WTC11 (cell line): Measurements from ENCODE around the gene GOLGB1. TPM values are rescaled to one million over a fixed set of nuclear protein-coding genes. Genes with fewer than 3 reads are reported as not detected.
A peak's percentile ranks its signal among the peaks of the same experiment; 100 is the strongest.

ENCODE experiments used
- ATAC-seq: fragments of 200-7000 bp; cut with Tn5 transposase; 2 replicates; pipeline ENCODE4 v1.10.0; 2021; ENCODE audit warnings: mild to moderate bottlenecking, moderate library complexity
- Bru-seq: library from RNA; stranded (reverse); fragments of 400-500 nt; gene quantifications from one replicate; lab custom pipeline; 2021; lab: Mats Ljungman, UMichigan
- CTCF ChIA-PET: fragments of 300-600 bp; sonication (Branson Sonifier 250); formaldehyde crosslinking; loops from one replicate; lab custom pipeline; 2021; ENCODE audit warnings: antibody characterized with exemption; lab: Charles Lee
- POLR2A ChIA-PET: fragments of 350-600 bp; sonication (Branson Sonifier 250); formaldehyde crosslinking; loops from one replicate; lab custom pipeline; 2021; ENCODE audit warnings: antibody characterized with exemption; lab: Charles Lee
- DNase-seq: peaks from one replicate; pipeline ENCODE4 v3.0.0; 2021; ENCODE audit warnings: low spot score
- H3K27ac Mint-ChIP-seq: 2 replicates; pipeline ENCODE4 v1.8.0; 2021; ENCODE audit warnings: mixed read lengths
- H3K27me3 Mint-ChIP-seq: 2 replicates; pipeline ENCODE4 v1.8.0; 2021; ENCODE audit warnings: low read depth, mild to moderate bottlenecking, moderate library complexity, mixed read lengths
- H3K36me3 Mint-ChIP-seq: 2 replicates; pipeline ENCODE4 v1.8.0; 2021; ENCODE audit warnings: mixed read lengths
- H3K4me1 Mint-ChIP-seq: 2 replicates; pipeline ENCODE4 v1.8.0; 2022; ENCODE audit warnings: mixed read lengths
- H3K4me3 Mint-ChIP-seq: 2 replicates; pipeline ENCODE4 v1.8.0; 2021; ENCODE audit warnings: mild to moderate bottlenecking, moderate library complexity, mixed read lengths
- H3K9me3 Mint-ChIP-seq: 2 replicates; pipeline ENCODE4 v1.8.0; 2021; ENCODE audit warnings: mixed read lengths
- ATF6 ChIP-seq: sonication (generic); formaldehyde crosslinking; IDR thresholded peaks from 2 replicates; pipeline ENCODE4 v1.8.1; 2023; ENCODE audit warnings: mild to moderate bottlenecking, missing genetic modification reagents
- CDX4 ChIP-seq: fragments of 250-450 bp; sonication (Bioruptor Pico); IDR thresholded peaks from 2 replicates; pipeline ENCODE4 v1.9.0; 2021; ENCODE audit warnings: moderate library complexity, mild to moderate bottlenecking, inconsistent platforms, borderline replicate concordance
- CREB1 ChIP-seq: sonication (generic); formaldehyde crosslinking; IDR thresholded peaks from 2 replicates; pipeline ENCODE4 v1.8.0; 2023; ENCODE audit warnings: mild to moderate bottlenecking, missing genetic modification reagents
- CREM ChIP-seq: sonication (generic); formaldehyde crosslinking; IDR thresholded peaks from 2 replicates; pipeline ENCODE4 v1.8.1; 2022; ENCODE audit warnings: mild to moderate bottlenecking, missing genetic modification reagents, moderate library complexity
- E2F5 ChIP-seq: sonication (generic); formaldehyde crosslinking; IDR thresholded peaks from 2 replicates; pipeline ENCODE4 v1.8.1; 2022; ENCODE audit warnings: mild to moderate bottlenecking, moderate library complexity, missing genetic modification reagents
- GTF2I ChIP-seq: fragments of 250-450 bp; sonication (Bioruptor Pico); conservative IDR thresholded peaks from 2 replicates; pipeline ENCODE4 v1.4.0; 2021; ENCODE audit warnings: mild to moderate bottlenecking
- HMGA2 ChIP-seq: fragments of 250-450 bp; sonication (Bioruptor Pico); IDR thresholded peaks from 2 replicates; pipeline ENCODE4 v1.4.0; 2021; ENCODE audit warnings: mild to moderate bottlenecking, moderate library complexity
- HMGXB4 ChIP-seq: sonication (generic); formaldehyde crosslinking; IDR thresholded peaks from 2 replicates; pipeline ENCODE4 v1.8.1; 2023; ENCODE audit warnings: mild to moderate bottlenecking, moderate library complexity, missing genetic modification reagents
- IRF2 ChIP-seq: sonication (generic); formaldehyde crosslinking; IDR thresholded peaks from 2 replicates; pipeline ENCODE4 v1.8.0; 2022; ENCODE audit warnings: low read depth, missing genetic modification reagents, borderline replicate concordance
- JAZF1 ChIP-seq: fragments of 250-450 bp; sonication (Bioruptor Pico); IDR thresholded peaks from 2 replicates; pipeline ENCODE4 v1.9.0; 2021; ENCODE audit warnings: moderate library complexity, mild to moderate bottlenecking, inconsistent platforms
- JUN ChIP-seq: sonication (generic); formaldehyde crosslinking; IDR thresholded peaks from 2 replicates; pipeline ENCODE4 v1.8.0; 2023; ENCODE audit warnings: mild to moderate bottlenecking, missing genetic modification reagents
- MAX ChIP-seq: sonication (generic); formaldehyde crosslinking; IDR thresholded peaks from 2 replicates; pipeline ENCODE4 v1.8.0; 2022; ENCODE audit warnings: mild to moderate bottlenecking, missing genetic modification reagents
- NFATC4 ChIP-seq: fragments of 250-450 bp; sonication (Bioruptor Pico); IDR thresholded peaks from 2 replicates; pipeline ENCODE4 v1.9.0; 2021; ENCODE audit warnings: mild to moderate bottlenecking
- NR3C1 ChIP-seq: sonication (generic); formaldehyde crosslinking; conservative IDR thresholded peaks from 2 replicates; pipeline ENCODE4 v1.8.1; 2023; ENCODE audit warnings: low read depth, mild to moderate bottlenecking, missing genetic modification reagents
- RELA ChIP-seq: sonication (generic); formaldehyde crosslinking; IDR thresholded peaks from 2 replicates; pipeline ENCODE4 v1.8.1; 2022; ENCODE audit warnings: missing genetic modification reagents, mild to moderate bottlenecking, borderline replicate concordance
- SMAD3 ChIP-seq: sonication (generic); formaldehyde crosslinking; IDR thresholded peaks from 2 replicates; pipeline ENCODE4 v1.8.0; 2022; ENCODE audit warnings: missing genetic modification reagents, mild to moderate bottlenecking, borderline replicate concordance
- SMAD4 ChIP-seq: sonication (generic); formaldehyde crosslinking; IDR thresholded peaks from 2 replicates; pipeline ENCODE4 v1.8.0; 2022; ENCODE audit warnings: mild to moderate bottlenecking, missing genetic modification reagents
- SP1 ChIP-seq: sonication (generic); formaldehyde crosslinking; conservative IDR thresholded peaks from 2 replicates; pipeline ENCODE4 v1.8.1; 2022; ENCODE audit warnings: missing genetic modification reagents
- TP53 ChIP-seq: sonication (generic); formaldehyde crosslinking; IDR thresholded peaks from 2 replicates; pipeline ENCODE4 v1.8.1; 2023; ENCODE audit warnings: mild to moderate bottlenecking, missing genetic modification reagents
- ZBTB21 ChIP-seq: sonication (generic); formaldehyde crosslinking; IDR thresholded peaks from 2 replicates; pipeline ENCODE4 v1.8.1; 2023; ENCODE audit warnings: mild to moderate bottlenecking, missing genetic modification reagents, borderline replicate concordance
- ZNF138 ChIP-seq: sonication (generic); formaldehyde crosslinking; conservative IDR thresholded peaks from 2 replicates; pipeline ENCODE4 v1.8.1; 2022; ENCODE audit warnings: mild to moderate bottlenecking, moderate library complexity, missing genetic modification reagents
- ZNF232 ChIP-seq: sonication (generic); formaldehyde crosslinking; IDR thresholded peaks from 2 replicates; pipeline ENCODE4 v1.8.0; 2022; ENCODE audit warnings: mild to moderate bottlenecking, missing genetic modification reagents
- ZNF317 ChIP-seq: sonication (generic); formaldehyde crosslinking; IDR thresholded peaks from 2 replicates; pipeline ENCODE4 v1.8.1; 2023; ENCODE audit warnings: low read depth, mild to moderate bottlenecking, moderate library complexity, missing genetic modification reagents, borderline replicate concordance
- ZNF396 ChIP-seq: fragments of 250-450 bp; sonication (Bioruptor Pico); IDR thresholded peaks from 2 replicates; pipeline ENCODE4 v1.8.0; 2021; ENCODE audit warnings: mild to moderate bottlenecking, moderate library complexity, borderline replicate concordance
- ZSCAN18 ChIP-seq: fragments of 250-450 bp; sonication (Bioruptor Pico); IDR thresholded peaks from 2 replicates; pipeline ENCODE4 v2.1.2; 2022; ENCODE audit warnings: mild to moderate bottlenecking, moderate library complexity
- long read RNA-seq, 3 experiments: library from RNA in 1 of 3; library from capped mRNA in 1 of 3; library from polyadenylated mRNA in 1 of 3; unstranded in 2 of 3; stranded (forward) in 1 of 3; transcript quantifications; one replicate each; pipeline ENCODE4 v2.0.0, GENCODE V29; 2021
- total RNA-seq: library from RNA; stranded (reverse); gene quantifications from 3 replicates; pipeline ENCODE4 v1.2.3, GENCODE V29; 2021

Gene GOLGB1
- total RNA-seq: 33.4 to 33.8 TPM (median 33.7 TPM) in 3 replicates
- Bru-seq, nascent RNA: percentile 87 among the genes with signal in this experiment
- long read RNA-seq, experiment 1, full-length matches to known transcripts: 5 of 109 reads
- long read RNA-seq, experiment 1, partial matches to known transcripts: 83 of 109 reads
- long read RNA-seq, experiment 1, other reads (novel, unspliced or antisense): 21 of 109 reads
- long read RNA-seq, experiment 2, partial matches to known transcripts: 40 of 48 reads
- long read RNA-seq, experiment 2, other reads (novel, unspliced or antisense): 8 of 48 reads
- long read RNA-seq, experiment 3, partial matches to known transcripts: 8 of 11 reads
- long read RNA-seq, experiment 3, other reads (novel, unspliced or antisense): 3 of 11 reads

- DNase-seq (peak; percentile 90), ATAC-seq (peak; percentile 94)
- Mint-ChIP-seq H3K36me3 (no peaks in the 10 kb centered on the region), H3K9me3 (no peaks in the 10 kb centered on the region), H3K4me1 (peaks cover 4% of the 10 kb centered on the region), H3K27me3 (no peaks in the 10 kb centered on the region), H3K4me3 (no peak within 1 kb of the TSS), H3K27ac (no peak within 1 kb of the TSS; the same call in 1 of the 2 replicates)
- CTCF ChIA-PET: interaction anchor here (1.0 to 1.6 kb wide), 2 partner anchors 203 to 246 kb away, joined by 3 to 4 read pairs; no protein-coding TSS in a partner anchor
- POLR2A ChIA-PET: interaction anchor here (0.5 to 1.7 kb wide), 5 partner anchors 145 to 1279 kb away, joined by 3 to 4 read pairs (median 3); partner anchors contain the start of genes CD86, FBXO40 and SLC15A2
- TF ChIP-seq ZBTB21 (CRISPR knock-in tag) (no peak), SMAD3 (CRISPR knock-in tag) (0 out of 2 replicates have a peak, but pooled peaks have one; percentile 47), TP53 (CRISPR knock-in tag) (no peak), MAX (no peak; the same call in 1 of the 2 replicates), NFATC4 (CRISPR knock-in tag) (peak; percentile 70; the same call in 1 of the 2 replicates), HMGA2 (CRISPR knock-in tag) (no peak), ZSCAN18 (no peak), ZNF317 (no peak), GTF2I (CRISPR knock-in tag) (no peak), CREB1 (no peak), ATF6 (CRISPR knock-in tag) (no peak), CDX4 (CRISPR knock-in tag) (no peak), JAZF1 (no peak), CREM (CRISPR knock-in tag) (peak; percentile 79; the same call in 1 of the 2 replicates), NR3C1 (CRISPR knock-in tag) (no peak), RELA (CRISPR knock-in tag) (no peak), ZNF396 (CRISPR knock-in tag) (no peak), ZNF232 (CRISPR knock-in tag) (no peak; the same call in 1 of the 2 replicates), ZNF138 (no peak), IRF2 (CRISPR knock-in tag) (no peak), HMGXB4 (CRISPR knock-in tag) (no peak), E2F5 (CRISPR knock-in tag) (no peak), SP1 (peak; percentile 68), SMAD4 (CRISPR knock-in tag) (no peak), JUN (CRISPR knock-in tag) (no peak)
These were observed at the start of gene GOLGB1 for GRCh38 chr3:121749276-121750086. TSS of gene GOLGB1 (minus strand) at chr3:121749741. CDS start at chr3:121730971, 18,770 bp downstream.
